Ectodermal cell (in vitro differentiated cells): ENCODE measurements around the gene METTL21A.

ENCODE experiments used
- H3K27ac ChIP-seq: 2 replicates; pipeline ENCODE4 v1.7.0; 2013; ENCODE audit warnings: mild to moderate bottlenecking, low read depth, low read length; ENCODE audit not compliant: insufficient read depth, poor library complexity, severe bottlenecking
- H3K27me3 ChIP-seq: 2 replicates; pipeline ENCODE4 v1.7.0; 2013; ENCODE audit warnings: mild to moderate bottlenecking, low read length; ENCODE audit not compliant: insufficient read depth, control insufficient read depth, poor library complexity, severe bottlenecking
- H3K36me3 ChIP-seq: one replicate; pipeline ENCODE4 v1.7.0; 2013; ENCODE audit warnings: low read length; ENCODE audit not compliant: control insufficient read depth, insufficient read depth
- H3K4me1 ChIP-seq: one replicate; pipeline ENCODE4 v1.7.0; 2013; ENCODE audit warnings: low read length; ENCODE audit not compliant: control insufficient read depth, insufficient read depth
- H3K4me3 ChIP-seq: 2 replicates; pipeline ENCODE4 v1.7.0; 2013; ENCODE audit warnings: low read depth, low read length, control low read depth; ENCODE audit not compliant: insufficient read depth
- H3K9me3 ChIP-seq: 2 replicates; pipeline ENCODE4 v1.7.0; 2013; ENCODE audit warnings: mild to moderate bottlenecking, low read length, moderate library complexity; ENCODE audit not compliant: control insufficient read depth
- WGBS, 2 experiments: methylation state at CpG; one replicate each; pipeline ENCODE4 v1.1.7; 2013; ENCODE audit warnings: missing lambda C conversion rate in 2 of 2; 5-methylcytosine and 5-hydroxymethylcytosine counted together

The METTL21A gene

GRCh38 chr2:207624185-207625013, 795 bp downstream of the METTL21A start:
- whole genome bisulfite sequencing, 2 experiments, result 3 to 5% methylated on average over 47 of the region's 47 CpGs
- Histone ChIP-seq H3K9me3 (no peaks in the 10 kb centered on the region), H3K27me3 (peaks cover 14% of the 10 kb centered on the region), H3K27ac (peak overlapping the region; percentile 67), H3K4me1 (no peaks in the 10 kb centered on the region), H3K36me3 (peaks cover 21% of the 10 kb centered on the region), H3K4me3 (peak overlapping the region; percentile 86)

- Histone ChIP-seq H3K9me3 (no peaks in the 10 kb centered on the region), H3K27ac (no peak overlapping the region), H3K27me3 (peaks cover 5% of the 10 kb centered on the region), H3K4me3 (no peak overlapping the region), H3K36me3 (peaks cover 21% of the 10 kb centered on the region), H3K4me1 (no peaks in the 10 kb centered on the region)
- 91 to 96% methylated on average over 10 of the region's 10 CpGs for WGBS, 2 experiments
Measured at GRCh38 chr2:207621501-207622039, 3.6 kb downstream of the METTL21A start.

- WGBS, 2 experiments, result 92% methylated on average over 4 of the region's 4 CpGs
- peaks cover 29% of the 10 kb centered on the region for H3K36me3 ChIP-seq
- no peak overlapping the region for H3K27ac ChIP-seq
- no peaks in the 10 kb centered on the region for H3K27me3 ChIP-seq
- no peaks in the 10 kb centered on the region for H3K9me3 ChIP-seq
- no peak overlapping the region for H3K4me3 ChIP-seq
- no peaks in the 10 kb centered on the region for H3K4me1 ChIP-seq
Measured at GRCh38 chr2:207619764-207620203, 5.4 kb downstream of the METTL21A start.

GRCh38 chr2:207617011-207617671, 8.1 kb downstream of the METTL21A start:
- Histone ChIP-seq H3K4me3 (no peak overlapping the region), H3K4me1 (no peaks in the 10 kb centered on the region), H3K36me3 (peaks cover 21% of the 10 kb centered on the region), H3K9me3 (no peaks in the 10 kb centered on the region), H3K27ac (peak overlapping the region; percentile 36), H3K27me3 (no peaks in the 10 kb centered on the region)
- WGBS, 2 experiments, result 87 to 91% methylated on average over 5 to 6 of the region's 6 CpGs

- no peak overlapping the region for H3K4me3 ChIP-seq
- H3K27ac ChIP-seq, result no peak overlapping the region
- no peaks in the 10 kb centered on the region for H3K4me1 ChIP-seq
- H3K36me3 ChIP-seq, result peaks cover 14% of the 10 kb centered on the region
- 86 to 94% methylated on average over 4 of the region's 4 CpGs for WGBS, 2 experiments
- H3K9me3 ChIP-seq, result no peaks in the 10 kb centered on the region
- no peaks in the 10 kb centered on the region for H3K27me3 ChIP-seq
Measured at GRCh38 chr2:207616185-207616584, 9.0 kb downstream of the METTL21A start.

GRCh38 chr2:207614824-207615223, 10.4 kb downstream of the METTL21A start:
- H3K4me3 ChIP-seq, result no peak overlapping the region
- H3K9me3 ChIP-seq, result no peaks in the 10 kb centered on the region
- WGBS, 2 experiments, result 93 to 94% methylated on average over 2 of the region's 2 CpGs
- peaks cover 11% of the 10 kb centered on the region for H3K36me3 ChIP-seq
- no peaks in the 10 kb centered on the region for H3K4me1 ChIP-seq
- H3K27me3 ChIP-seq, result no peaks in the 10 kb centered on the region
- no peak overlapping the region for H3K27ac ChIP-seq

- H3K27ac ChIP-seq, result no peak overlapping the region
- peaks cover 15% of the 10 kb centered on the region for H3K36me3 ChIP-seq
- no peaks in the 10 kb centered on the region for H3K9me3 ChIP-seq
- H3K4me3 ChIP-seq, result no peak overlapping the region
- no peaks in the 10 kb centered on the region for H3K4me1 ChIP-seq
- WGBS, 2 experiments, result 81 to 91% methylated on average over 3 of the region's 4 CpGs
- H3K27me3 ChIP-seq, result no peaks in the 10 kb centered on the region
Measured at GRCh38 chr2:207612714-207613113, 12.5 kb downstream of the METTL21A start.

- no peaks in the 10 kb centered on the region for H3K9me3 ChIP-seq
- no peak overlapping the region for H3K4me3 ChIP-seq
- H3K27me3 ChIP-seq, result no peaks in the 10 kb centered on the region
- H3K4me1 ChIP-seq, result no peaks in the 10 kb centered on the region
- H3K27ac ChIP-seq, result no peak overlapping the region
- WGBS, 2 experiments, result 87 to 94% methylated on average over 5 of the region's 5 CpGs
- H3K36me3 ChIP-seq, result peaks cover 4% of the 10 kb centered on the region
Measured at GRCh38 chr2:207606829-207607228, 18.4 kb downstream of the METTL21A start.

- no peak overlapping the region for H3K27ac ChIP-seq
- H3K9me3 ChIP-seq, result no peaks in the 10 kb centered on the region
- 97% methylated on average over 6 of the region's 7 CpGs for WGBS, 2 experiments
- no peaks in the 10 kb centered on the region for H3K4me1 ChIP-seq
- H3K4me3 ChIP-seq, result no peak overlapping the region
- H3K36me3 ChIP-seq, result peaks cover 4% of the 10 kb centered on the region
- H3K27me3 ChIP-seq, result no peaks in the 10 kb centered on the region
Measured at GRCh38 chr2:207606399-207606798, 18.8 kb downstream of the METTL21A start.

- Histone ChIP-seq H3K4me3 (no peak overlapping the region), H3K27ac (no peak overlapping the region), H3K36me3 (peaks cover 3% of the 10 kb centered on the region), H3K4me1 (no peaks in the 10 kb centered on the region), H3K27me3 (no peaks in the 10 kb centered on the region), H3K9me3 (no peaks in the 10 kb centered on the region)
- WGBS, 2 experiments, result 94 to 100% methylated on average over 1 to 2 of the region's 2 CpGs
Measured at GRCh38 chr2:207603486-207603885, 21.7 kb downstream of the METTL21A start.
